GM18508 (cell line): ENCODE measurements around the gene RPS6KB2.

ENCODE experiments used
- ATAC-seq: cut with Tn5 transposase; IDR thresholded peaks from one replicate; pipeline ENCODE4 v1.9.1; 2021; ENCODE audit warnings: moderate number of reproducible peaks; ENCODE audit not compliant: insufficient read depth, unreplicated experiment

The RPS6KB2 gene

GRCh38 chr11:67428052-67429001, at the start of gene RPS6KB2:
Gene RPS6KB2, plus strand, starts transcription at chr11:67428494. Its CDS starts 52 bp downstream, at chr11:67428546.
- ATAC-seq = no peak

GRCh38 chr11:67378544-67378943, 49.8 kb upstream of the RPS6KB2 start:
- ATAC-seq = no peak

- no peak for ATAC-seq
These were observed 48.9 kb upstream of the RPS6KB2 start for GRCh38 chr11:67379061-67380058.

GRCh38 chr11:67381244-67381972, 46.9 kb upstream of the RPS6KB2 start:
- ATAC-seq = no peak

- no peak for ATAC-seq
These were observed 45.8 kb upstream of the RPS6KB2 start for GRCh38 chr11:67382276-67383136.

GRCh38 chr11:67384851-67385366, 43.4 kb upstream of the RPS6KB2 start:
- ATAC-seq = no peak

- ATAC-seq = no peak
These were observed 41.2 kb upstream of the RPS6KB2 start for GRCh38 chr11:67387069-67387468.

- no peak for ATAC-seq
These were observed 40.8 kb upstream of the RPS6KB2 start for GRCh38 chr11:67387518-67387917.

- ATAC-seq = no peak
These were observed 38.8 kb upstream of the RPS6KB2 start for GRCh38 chr11:67389477-67389876.

- ATAC-seq = no peak
These were observed 37.4 kb upstream of the RPS6KB2 start for GRCh38 chr11:67390947-67391303.

GRCh38 chr11:67391304-67392182, 36.8 kb upstream of the RPS6KB2 start, which contains the start of gene RAD9A:
Gene RAD9A, plus strand, starts transcription at chr11:67391986. Its CDS starts 59 bp downstream, at chr11:67392045.
- no peak for ATAC-seq

- ATAC-seq = no peak
These were observed 36.0 kb upstream of the RPS6KB2 start for GRCh38 chr11:67392183-67392715.

- no peak for ATAC-seq
These were observed 34.9 kb upstream of the RPS6KB2 start for GRCh38 chr11:67393437-67393836.

GRCh38 chr11:67393990-67394389, 34.3 kb upstream of the RPS6KB2 start:
- no peak for ATAC-seq

- no peak for ATAC-seq
These were observed 32.6 kb upstream of the RPS6KB2 start for GRCh38 chr11:67395555-67396258.

- ATAC-seq = no peak
These were observed 32.1 kb upstream of the RPS6KB2 start for GRCh38 chr11:67396259-67396581.
